GM12878 (cell line): Measurements from ENCODE around the gene KLHL30. TPM values are rescaled to one million over a fixed set of nuclear protein-coding genes. Genes with fewer than 3 reads are reported as not detected.

Experiments
- ATAC-seq: fragments of 200-7000 bp; cut with Tn5 transposase; 3 replicates; pipeline ENCODE4 v1.9.1; 2020; ENCODE audit warnings: mild to moderate bottlenecking, moderate library complexity
- BruUV-seq: library from RNA; stranded (reverse); fragments of 400-500 nt; replicated peaks from 2 replicates; lab custom pipeline; 2021; lab: Mats Ljungman, UMichigan
- CTCF ChIA-PET: fragments of 300-600 bp; sonication (Branson Sonifier 250); formaldehyde crosslinking; extraction: SDS; loops from one replicate; lab custom pipeline; 2021; ENCODE audit warnings: inconsistent platforms; lab: Yijun Ruan, JAX
- POLR2A ChIA-PET: fragments of 350-600 bp; formaldehyde crosslinking; extraction: SDS; loops from one replicate; lab custom pipeline; 2021; ENCODE audit warnings: inconsistent platforms; lab: Charles Lee
- RAD21 ChIA-PET: fragments of 300-600 bp; sonication (Branson Sonifier 250); formaldehyde crosslinking; loops from one replicate; lab custom pipeline; 2023; ENCODE audit warnings: antibody characterized with exemption; ENCODE audit not compliant: unreplicated experiment; lab: Charles Lee
- SMC1A ChIA-PET: fragments of 300-600 bp; sonication (Branson Sonifier 250); formaldehyde crosslinking; loops from one replicate; lab custom pipeline; 2023; ENCODE audit not compliant: unreplicated experiment, uncharacterized antibody; lab: Charles Lee
- DNase-seq: peaks from one replicate; pipeline ENCODE4 v3.0.0-alpha.2; 2011; ENCODE audit warnings: low read depth, low spot score
- FAIRE-seq: peaks from 3 replicates; lab custom pipeline; 2011; peaks lifted over from hg19 to GRCh38; lab: Jason Lieb, UNC
- H2AFZ ChIP-seq: 2 replicates; pipeline ENCODE4 v1.6.0; 2011; ENCODE audit warnings: low read depth, low read length, control low read depth; ENCODE audit not compliant: control insufficient read depth
- H3K27ac ChIP-seq: 2 replicates; pipeline ENCODE4 v1.5.1; 2011; ENCODE audit warnings: control low read depth; ENCODE audit not compliant: control insufficient read depth, insufficient read depth
- H3K27me3 ChIP-seq, 2 experiments: replicated peaks in 1 of 2; 2 replicates each; pipeline versions ENCODE4 v1.6.0 to v1.6.1; 2011; ENCODE audit warnings: low read length in 1 of 2; ENCODE audit not compliant: control insufficient read depth in 2 of 2, insufficient read depth in 2 of 2
- H3K36me3 ChIP-seq, 2 experiments: 2 replicates each; pipeline ENCODE4 v1.5.1; 2011; ENCODE audit warnings: low read length in 1 of 2; ENCODE audit not compliant: control insufficient read depth in 2 of 2, insufficient read depth in 2 of 2
- H3K4me1 ChIP-seq: 2 replicates; pipeline ENCODE4 v1.6.1; 2011; ENCODE audit warnings: mild to moderate bottlenecking, low read length, moderate library complexity, mixed read lengths; ENCODE audit not compliant: control insufficient read depth, insufficient read depth
- H3K4me2 ChIP-seq: 2 replicates; pipeline ENCODE4 v1.6.0; 2011; ENCODE audit warnings: control low read depth; ENCODE audit not compliant: control insufficient read depth, insufficient read depth
- H3K4me3 ChIP-seq: fragments of 200-600 bp; sonication (generic); 2 replicates; pipeline ENCODE4 v1.5.1; 2016
- H3K79me2 ChIP-seq: 2 replicates; pipeline ENCODE4 v1.6.0; 2011; ENCODE audit warnings: low read length; ENCODE audit not compliant: control insufficient read depth, insufficient read depth
- H3K9ac ChIP-seq: 2 replicates; pipeline ENCODE4 v1.8.0; 2011; ENCODE audit warnings: low read length, control low read depth, mixed read lengths; ENCODE audit not compliant: control insufficient read depth, insufficient read depth
- H3K9me3 ChIP-seq: replicated peaks from 3 replicates; pipeline ENCODE4 v1.5.1; 2011; ENCODE audit warnings: mild to moderate bottlenecking, low read length; ENCODE audit not compliant: control insufficient read depth, insufficient read depth
- H4K20me1 ChIP-seq: 2 replicates; pipeline ENCODE4 v1.6.0; 2011; ENCODE audit not compliant: control insufficient read depth, insufficient read depth
- ASH2L ChIP-seq: fragments of 300-600, 200-600 bp; sonication (generic); IDR thresholded peaks from 2 replicates; pipeline ENCODE4 v1.6.1; 2017; ENCODE audit warnings: low read depth, mild to moderate bottlenecking, borderline replicate concordance
- ATF2 ChIP-seq: IDR thresholded peaks from 2 replicates; pipeline ENCODE4 v1.6.1; 2012; ENCODE audit warnings: low read length, inconsistent platforms
- BCLAF1 ChIP-seq: fragments of 450-650 bp; IDR thresholded peaks from 2 replicates; pipeline ENCODE4 v1.6.1; 2017; ENCODE audit warnings: antibody characterized with exemption, mild to moderate bottlenecking, moderate library complexity
- EGR1 ChIP-seq, 2 experiments: IDR thresholded peaks; 1 replicate in 1 of 2; 2 replicates in 1 of 2; pipeline ENCODE4 v1.6.1; 2011 to 2012; ENCODE audit warnings: low read depth in 2 of 2, low read length in 2 of 2, borderline replicate concordance in 1 of 2, mild to moderate bottlenecking in 1 of 2, moderate library complexity in 1 of 2
- HCFC1 ChIP-seq: fragments of 150-350 bp; IDR thresholded peaks from 2 replicates; pipeline ENCODE4 v1.6.1; 2014; ENCODE audit warnings: low read length
- JUNB ChIP-seq: IDR thresholded peaks from 2 replicates; pipeline ENCODE4 v1.6.1; 2016; ENCODE audit warnings: antibody characterized with exemption, mild to moderate bottlenecking
- LARP7 ChIP-seq: fragments of 450-650 bp; IDR thresholded peaks from 2 replicates; pipeline ENCODE4 v1.6.1; 2017; ENCODE audit warnings: mild to moderate bottlenecking
- MEF2A ChIP-seq: IDR thresholded peaks from 2 replicates; pipeline ENCODE4 v1.6.1; 2011; ENCODE audit warnings: low read depth, mild to moderate bottlenecking, low read length, moderate library complexity; ENCODE audit not compliant: insufficient read depth
- NBN ChIP-seq: fragments of 450-650 bp; IDR thresholded peaks from 2 replicates; pipeline ENCODE4 v1.6.1; 2016
- NKRF ChIP-seq: fragments of 450-650 bp; conservative IDR thresholded peaks from 2 replicates; pipeline ENCODE4 v1.6.1; 2017; ENCODE audit warnings: mild to moderate bottlenecking, moderate library complexity
- SKIL ChIP-seq: fragments of 450-650 bp; IDR thresholded peaks from 2 replicates; pipeline ENCODE4 v1.6.1; 2017; ENCODE audit warnings: mild to moderate bottlenecking, low read depth, inconsistent platforms; ENCODE audit not compliant: poor library complexity, severe bottlenecking
- TCF7 ChIP-seq: IDR thresholded peaks from 2 replicates; pipeline ENCODE4 v1.6.1; 2014; ENCODE audit warnings: antibody characterized with exemption, borderline replicate concordance
- WGBS: methylation state at CpG from one replicate; pipeline ENCODE4 v1.1.6; 2016; ENCODE audit warnings: low lambda C conversion rate; ENCODE audit not compliant: insufficient replicate concordance, insufficient coverage; ENCODE audit errors: missing lambda C conversion rate; 5-methylcytosine and 5-hydroxymethylcytosine counted together
- in situ Hi-C: fragments of 300-500 bp; cut with MboI; formaldehyde crosslinking; loops from 9 replicates; pipeline ENCODE4 v1.14.3; 2018; ENCODE audit warnings: mixed read lengths
- intact Hi-C: fragments of 100-400 bp; cut with micrococcal nuclease; formaldehyde crosslinking; loops from one replicate; pipeline ENCODE4 v1.14.2; 2022; ENCODE audit not compliant: unreplicated experiment
- polyA plus RNA-seq, 11 experiments: library from polyadenylated mRNA; depleted of rRNA in 4 of 11; unstranded in 6 of 11; stranded (reverse) in 5 of 11; fragments of >200 nt; fragmentation: Nextera tagmentation in 4 of 11; fragmentation: Illumina TruSeq in 1 of 11; extraction: Ambion mirVana in 4 of 11; extraction: Trizol in 1 of 11; gene quantifications; 1 replicate in 1 of 11; 2 replicates in 10 of 11; pipeline versions ENCODE4 v1.2.1 to v1.2.3, GENCODE V29; 2011 to 2016; ENCODE audit warnings: inconsistent platforms in 2 of 11, missing spikeins in 2 of 11, low read depth in 1 of 11
- total RNA-seq, 4 experiments: library from RNA; depleted of rRNA in 3 of 4; stranded (reverse); fragments of >200 nt in 3 of 4; fragmentation: Illumina TruSeq in 1 of 4; extraction: Trizol in 1 of 4; gene quantifications; 2 replicates each; pipeline versions ENCODE4 v1.2.1 to v1.2.3, GENCODE V29; 2013 to 2021

KLHL30 gene
- total and polyA plus RNA-seq, 10 of the 15 experiments (the other 5 are each of a cell fraction or from before 2014, with no cell fraction given): 0.03 TPM; not detected in 9

GRCh38 chr2:238140721-238141540, 2.5 kb downstream of the KLHL30 start:
- ChIA-PET SMC1A (no interaction called here), RAD21 (no interaction called here), CTCF (interaction anchor here (1.0 kb wide), 1 partner anchor 172 kb away, joined by 3 read pairs; no protein-coding TSS in a partner anchor), POLR2A (no interaction called here)
- Histone ChIP-seq H3K4me3 (no peak overlapping the region), H3K4me2 (no peak overlapping the region), H3K9me3 (no peaks in the 10 kb centered on the region), H3K36me3 (no peaks in the 10 kb centered on the region), H4K20me1 (no peaks in the 10 kb centered on the region), H3K9ac (no peak overlapping the region), H3K27me3 (no peaks in the 10 kb centered on the region), H3K27ac (no peak overlapping the region), H3K79me2 (no peaks in the 10 kb centered on the region), H3K4me1 (peaks cover 4% of the 10 kb centered on the region; the same call in 1 of the 2 replicates), H2AFZ (no peak overlapping the region)
- BruUV-seq: no TSS peak
- DNase-seq (no peak), FAIRE-seq (no peak), ATAC-seq (no peak)
- WGBS: 76% methylated on average over 58 of the region's 60 CpGs
- in situ Hi-C loops: no loop called here
- intact Hi-C loops: no loop called here
- no peak for TF ChIP-seq HCFC1
- no peak for TF ChIP-seq MEF2A
- TF ChIP-seq NKRF: no peak
- no peak for TF ChIP-seq TCF7
- TF ChIP-seq SKIL: no peak
- no peak for TF ChIP-seq EGR1 (IDR thresholded peaks at IDR 0.05; ENCODE audit: borderline replicate concordance in 1 of 2, low read depth in 2 of 2, low read length in 2 of 2)
- no peak for TF ChIP-seq BCLAF1
- TF ChIP-seq ATF2: no peak
- TF ChIP-seq JUNB: no peak
- no peak for TF ChIP-seq LARP7
- no peak for TF ChIP-seq ASH2L
- TF ChIP-seq NBN: no peak
